D721Med (cell line): ENCODE measurements around the gene PEMT.
"Not testable (repeated sequence)": the region's sequence is repeated elsewhere in the genome, so short reads cannot be mapped to it uniquely, and the experiment has no call there.

Experiments
- DNase-seq: peaks from one replicate; pipeline ENCODE4 v3.0.0; 2011; ENCODE audit warnings: low spot score; ENCODE audit not compliant: insufficient read length
- FAIRE-seq: peaks from 2 replicates; lab custom pipeline; 2011; peaks lifted over from hg19 to GRCh38; lab: Jason Lieb, UNC
- CTCF ChIP-seq: IDR thresholded peaks from 2 replicates; pipeline ENCODE4 v1.5.1; 2012; ENCODE audit warnings: mild to moderate bottlenecking, control low read depth; ENCODE audit not compliant: insufficient read depth; ENCODE audit errors: missing control alignments

Gene PEMT

DNA sequence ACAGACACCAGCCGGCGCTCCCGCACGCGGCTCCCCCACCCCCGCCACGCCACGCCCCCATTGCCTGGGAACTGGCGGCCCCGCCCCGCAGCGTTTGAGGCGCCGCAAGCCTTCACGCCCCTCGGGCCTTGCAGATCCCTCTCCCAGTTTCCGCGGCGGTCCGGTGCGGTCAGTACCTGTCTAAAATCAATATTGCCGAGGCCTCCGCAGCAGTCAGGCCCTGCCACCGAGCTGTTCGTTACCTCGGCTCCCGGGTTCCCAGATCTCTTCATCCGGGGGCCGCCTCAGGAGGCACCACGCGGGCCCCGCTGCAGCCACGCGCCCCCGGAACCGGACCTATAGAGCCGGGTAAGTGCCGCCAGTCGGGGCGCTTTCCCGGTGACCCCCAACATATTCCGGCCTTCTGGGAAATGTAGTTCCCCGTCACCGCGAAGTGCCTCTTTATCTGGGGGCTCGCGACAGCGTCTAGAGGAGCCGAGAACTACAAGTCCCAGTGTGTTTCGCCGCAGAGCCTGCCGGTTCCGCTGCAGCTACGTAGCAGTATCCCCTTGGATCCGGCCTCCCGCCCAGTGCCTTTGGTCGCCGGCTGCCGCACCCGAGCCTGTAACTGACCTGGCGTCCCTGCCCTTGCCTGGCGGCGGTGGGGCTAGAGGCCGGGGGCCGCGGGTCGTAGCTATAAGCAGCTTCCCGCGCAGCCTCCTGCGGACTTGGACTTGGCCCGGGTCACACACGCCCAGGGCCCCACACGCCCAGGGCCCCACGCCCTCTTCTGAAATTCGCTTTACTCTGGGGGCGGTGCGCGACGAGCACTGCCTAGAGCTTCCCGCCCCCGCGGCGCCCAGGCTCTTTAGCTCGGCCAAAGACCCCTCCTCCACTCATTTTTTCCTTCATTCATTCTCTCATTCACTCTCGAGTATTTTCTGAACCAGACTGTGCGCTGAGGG is at the start of gene PEMT:
Gene PEMT, minus strand, starts transcription at position 354 of the 944 bp plus-strand sequence. Its CDS starts 82 bp downstream, at position 272.
- FAIRE-seq, result no peak

DNA sequence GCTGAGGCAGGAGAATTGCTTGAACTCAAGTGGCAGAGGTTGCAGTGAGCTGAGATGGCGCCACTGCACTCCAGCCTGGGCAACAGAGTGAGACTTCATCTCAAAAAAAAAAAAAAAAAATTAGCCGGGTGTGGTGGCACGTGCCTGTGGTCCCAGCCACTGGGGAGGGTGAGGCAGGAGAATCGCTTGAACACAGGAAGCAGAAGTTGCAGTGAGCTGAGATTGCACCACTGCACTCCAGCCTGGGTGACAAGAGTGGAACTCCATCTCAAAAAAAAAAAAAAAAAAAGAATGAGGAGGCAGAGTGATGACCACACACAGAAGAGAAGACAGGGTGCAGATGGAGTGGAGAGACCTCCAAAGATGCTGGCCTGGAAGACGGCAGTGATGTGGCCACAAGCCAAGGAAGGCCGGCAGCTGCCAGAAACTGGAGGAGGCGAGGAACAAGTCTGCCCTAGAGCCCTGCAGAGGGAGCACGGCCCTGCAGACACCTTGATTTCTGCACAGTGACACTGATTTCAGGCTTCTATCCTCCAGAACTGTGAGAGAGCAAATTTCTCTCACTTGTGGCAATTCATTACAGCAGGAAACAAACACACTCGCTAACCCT is 48.3 kb upstream of the PEMT start:
- DNase-seq, FAIRE-seq: not testable (repeated sequence)

More for the DNA sequence above, at the start of gene PEMT:
- no peak for TF ChIP-seq CTCF
- DNase-seq, result peak; percentile 64

DNA sequence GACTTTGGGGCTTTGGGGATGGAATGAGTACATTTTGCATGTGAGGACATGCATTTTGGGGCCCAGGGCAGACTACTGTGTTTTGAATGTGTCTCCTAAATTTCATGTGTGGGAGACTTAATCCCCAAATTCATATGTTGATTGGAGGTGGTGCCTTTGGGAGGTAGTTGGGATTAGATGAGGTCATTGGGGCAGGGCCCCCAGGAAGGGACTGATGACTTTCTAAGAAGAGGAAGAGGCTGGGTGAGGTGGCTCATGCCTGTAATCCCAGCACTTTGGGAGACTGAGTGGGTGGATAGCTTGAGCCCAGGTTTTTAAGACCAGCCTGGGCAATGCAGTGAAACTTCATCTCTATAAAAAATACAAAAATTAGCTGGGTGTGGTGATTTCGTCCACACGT is 47.0 kb upstream of the PEMT start:
- TF ChIP-seq CTCF, result no peak
- FAIRE-seq (no peak), DNase-seq (no peak)

DNA sequence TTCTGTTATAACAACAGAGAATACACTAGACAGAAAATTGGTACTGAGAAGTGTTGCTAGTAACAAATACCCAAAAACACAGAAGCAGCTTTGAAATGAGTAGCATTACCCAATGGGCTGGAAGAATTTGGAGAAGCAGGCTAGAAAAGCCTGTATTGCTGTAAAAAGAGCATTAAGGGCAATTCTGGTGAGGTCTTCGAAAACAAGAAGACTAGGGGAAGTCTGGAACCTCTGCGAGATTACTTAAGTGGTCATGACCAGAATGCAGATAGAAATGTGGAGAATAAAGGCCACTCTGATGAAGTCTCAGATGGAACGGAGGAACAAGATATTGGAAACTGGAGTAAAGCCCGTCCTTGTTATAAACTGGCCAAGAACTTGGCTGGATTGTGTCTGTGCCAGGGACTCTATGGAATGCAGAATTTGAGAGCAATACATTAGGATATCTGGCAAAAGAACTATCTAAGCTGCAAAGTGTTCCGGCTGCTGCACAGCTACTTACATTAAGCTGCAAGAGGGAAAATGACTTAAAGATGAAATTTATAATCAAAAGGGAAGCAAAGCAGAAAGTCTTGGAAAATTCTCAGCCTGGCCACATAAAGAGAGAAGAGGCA is 44.9 kb upstream of the PEMT start:
- TF ChIP-seq CTCF, result no peak
- DNase-seq (no peak), FAIRE-seq (no peak)

DNA sequence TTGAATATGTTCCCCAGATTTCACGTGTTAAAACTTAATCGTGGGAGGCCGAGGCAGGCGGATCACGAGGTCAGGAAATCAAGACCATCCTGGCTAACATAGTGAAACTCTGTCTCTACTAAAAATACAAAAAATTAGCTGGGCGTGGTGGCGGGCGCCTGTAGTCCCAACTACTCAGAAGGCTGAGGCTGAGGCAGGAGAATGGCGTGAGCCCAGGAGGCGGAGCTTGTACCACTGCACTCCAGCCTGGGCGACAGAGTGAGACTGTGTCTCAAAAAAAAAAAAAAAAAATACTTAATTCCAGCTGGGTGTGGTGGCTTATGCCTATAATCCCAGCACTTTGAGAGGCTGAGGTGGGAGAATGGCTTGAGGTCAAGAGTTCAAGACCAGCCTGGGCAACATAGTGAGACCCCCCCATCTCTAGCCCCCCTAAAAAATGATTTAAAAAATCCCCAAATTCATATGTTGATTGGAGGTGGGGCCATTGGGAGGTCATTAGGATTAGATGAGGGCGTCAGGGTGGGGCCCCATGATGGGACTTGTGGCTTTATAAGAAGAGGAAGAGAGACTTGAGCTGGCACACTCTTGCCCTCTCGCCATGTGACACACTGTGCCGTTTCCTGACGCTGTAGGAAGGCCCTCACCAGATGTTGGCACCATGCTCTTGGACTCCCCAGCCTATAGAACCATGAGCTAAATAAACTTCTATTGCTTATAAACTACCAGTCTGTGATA is 44.2 kb upstream of the PEMT start:
- not testable (repeated sequence) for DNase-seq, FAIRE-seq

GRCh38 chr17:17635126-17635525 is 43.6 kb upstream of the PEMT start:
- FAIRE-seq (no peak), DNase-seq (no peak)
- no peak for TF ChIP-seq CTCF

DNA sequence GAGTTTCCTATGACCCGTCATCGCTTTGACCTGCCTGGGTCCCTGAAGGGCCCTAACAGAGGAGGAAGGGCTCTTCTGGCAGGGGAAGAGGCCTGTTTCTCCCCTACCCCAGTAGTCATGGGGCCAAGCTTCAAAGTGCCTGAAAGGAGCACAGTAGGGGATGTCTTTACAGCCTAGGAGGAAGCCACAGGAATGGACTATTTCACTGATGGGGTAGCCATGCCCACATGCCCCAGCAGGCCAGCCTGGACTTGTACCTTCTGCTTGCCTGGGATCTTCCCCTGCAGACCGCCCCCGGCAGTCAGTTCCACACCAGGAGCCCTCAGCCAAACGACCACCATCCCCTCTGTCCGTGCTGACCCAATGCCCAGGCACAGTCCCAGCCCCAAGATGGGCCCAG is 41.8 kb upstream of the PEMT start:
- no peak for FAIRE-seq
- no peak for DNase-seq
- TF ChIP-seq CTCF, result no peak

DNA sequence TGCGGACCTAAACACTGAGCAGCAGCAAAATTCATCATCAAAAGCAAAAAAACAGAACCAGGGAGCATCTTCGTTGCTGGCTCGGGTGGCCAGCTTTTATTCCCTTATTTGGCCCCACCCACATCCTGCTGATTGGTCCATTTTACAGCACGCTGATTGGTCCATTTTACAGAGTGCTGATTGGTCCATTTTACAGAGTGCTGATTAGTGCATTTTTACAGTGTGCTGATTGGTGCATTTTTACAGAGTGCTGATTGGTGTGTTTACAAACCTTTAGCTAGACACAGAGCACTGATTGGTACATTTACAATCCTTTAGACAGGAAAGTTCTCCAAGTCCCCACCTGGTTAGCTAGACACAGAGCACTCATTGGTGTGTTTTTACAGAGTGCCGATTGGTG is 41.2 kb upstream of the PEMT start:
- FAIRE-seq, DNase-seq: not testable (repeated sequence)
